ENCODE measurements around the gene CNGB1. TPM values are rescaled to one million over a fixed set of nuclear protein-coding genes. Genes with fewer than 3 reads are reported as not detected.

CNGB1 gene
- total RNA-seq, 1 experiment from 2014 or later: not detected

DNA sequence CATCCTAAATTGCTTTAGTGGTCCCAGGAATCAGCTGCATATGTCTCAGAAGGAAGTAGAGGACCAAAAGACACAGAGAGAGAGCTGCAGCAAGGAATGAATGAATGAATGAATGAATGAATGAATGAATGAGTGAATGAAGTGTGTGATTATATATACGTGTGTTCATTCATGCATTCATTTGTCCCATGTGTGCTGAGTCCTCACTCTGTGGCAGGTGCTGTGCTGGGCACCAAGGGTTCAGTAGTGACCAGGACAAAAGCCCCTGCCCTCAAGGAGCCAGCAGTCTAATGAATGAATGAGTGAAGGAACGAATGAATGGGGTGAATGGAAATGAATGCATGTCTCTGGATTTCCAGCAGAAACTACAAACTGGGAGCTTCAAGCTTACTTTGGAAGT, 9.4 kb downstream of the CNGB1 start:
- no peak overlapping the region for H3K27ac Mint-ChIP-seq
- H3K4me1 Mint-ChIP-seq: peaks cover 19% of the 10 kb centered on the region
- H3K27me3 Mint-ChIP-seq (ENCODE audit: low read depth): no peaks in the 10 kb centered on the region
- H3K4me3 Mint-ChIP-seq: no peak overlapping the region
- TF ChIP-seq FOXK1 (CRISPR knock-in tag; IDR thresholded peaks at IDR 0.05) (no peak), ZNF263 (CRISPR knock-in tag; IDR thresholded peaks at IDR 0.05; ENCODE audit: low read depth) (no peak)
- TF ChIP-seq, protein P1, sequence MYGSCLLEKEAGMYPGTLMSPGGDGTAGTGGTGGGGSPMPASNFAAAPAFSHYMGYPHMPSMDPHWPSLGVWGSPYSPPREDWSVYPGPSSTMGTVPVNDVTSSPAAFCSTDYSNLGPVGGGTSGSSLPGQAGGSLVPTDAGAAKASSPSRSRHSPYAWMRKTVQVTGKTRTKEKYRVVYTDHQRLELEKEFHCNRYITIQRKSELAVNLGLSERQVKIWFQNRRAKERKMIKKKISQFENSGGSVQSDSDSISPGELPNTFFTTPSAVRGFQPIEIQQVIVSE (CRISPR knock-in tag; IDR thresholded peaks at IDR 0.05; ENCODE audit: borderline replicate concordance): no peak
- TF ChIP-seq, protein P2, sequence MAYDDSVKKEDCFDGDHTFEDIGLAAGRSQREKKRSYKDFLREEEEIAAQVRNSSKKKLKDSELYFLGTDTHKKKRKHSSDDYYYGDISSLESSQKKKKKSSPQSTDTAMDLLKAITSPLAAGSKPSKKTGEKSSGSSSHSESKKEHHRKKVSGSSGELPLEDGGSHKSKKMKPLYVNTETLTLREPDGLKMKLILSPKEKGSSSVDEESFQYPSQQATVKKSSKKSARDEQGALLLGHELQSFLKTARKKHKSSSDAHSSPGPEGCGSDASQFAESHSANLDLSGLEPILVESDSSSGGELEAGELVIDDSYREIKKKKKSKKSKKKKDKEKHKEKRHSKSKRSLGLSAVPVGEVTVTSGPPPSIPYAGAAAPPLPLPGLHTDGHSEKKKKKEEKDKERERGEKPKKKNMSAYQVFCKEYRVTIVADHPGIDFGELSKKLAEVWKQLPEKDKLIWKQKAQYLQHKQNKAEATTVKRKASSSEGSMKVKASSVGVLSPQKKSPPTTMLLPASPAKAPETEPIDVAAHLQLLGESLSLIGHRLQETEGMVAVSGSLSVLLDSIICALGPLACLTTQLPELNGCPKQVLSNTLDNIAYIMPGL (CRISPR knock-in tag; IDR thresholded peaks at IDR 0.05): no peak
- TF ChIP-seq, protein P3, sequence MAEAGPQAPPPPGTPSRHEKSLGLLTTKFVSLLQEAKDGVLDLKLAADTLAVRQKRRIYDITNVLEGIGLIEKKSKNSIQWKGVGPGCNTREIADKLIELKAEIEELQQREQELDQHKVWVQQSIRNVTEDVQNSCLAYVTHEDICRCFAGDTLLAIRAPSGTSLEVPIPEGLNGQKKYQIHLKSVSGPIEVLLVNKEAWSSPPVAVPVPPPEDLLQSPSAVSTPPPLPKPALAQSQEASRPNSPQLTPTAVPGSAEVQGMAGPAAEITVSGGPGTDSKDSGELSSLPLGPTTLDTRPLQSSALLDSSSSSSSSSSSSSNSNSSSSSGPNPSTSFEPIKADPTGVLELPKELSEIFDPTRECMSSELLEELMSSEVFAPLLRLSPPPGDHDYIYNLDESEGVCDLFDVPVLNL (CRISPR knock-in tag; IDR thresholded peaks at IDR 0.05; ENCODE audit: borderline replicate concordance, low read depth): no peak
- ChIA-PET CTCF (no interaction called here), POLR2A (no interaction called here)
- no peaks in the 10 kb centered on the region for H3K36me3 Mint-ChIP-seq
- ATAC-seq (no peak), DNase-seq (ENCODE audit: low spot score) (no peak)
- H3K9me3 Mint-ChIP-seq: no peaks in the 10 kb centered on the region

DNA sequence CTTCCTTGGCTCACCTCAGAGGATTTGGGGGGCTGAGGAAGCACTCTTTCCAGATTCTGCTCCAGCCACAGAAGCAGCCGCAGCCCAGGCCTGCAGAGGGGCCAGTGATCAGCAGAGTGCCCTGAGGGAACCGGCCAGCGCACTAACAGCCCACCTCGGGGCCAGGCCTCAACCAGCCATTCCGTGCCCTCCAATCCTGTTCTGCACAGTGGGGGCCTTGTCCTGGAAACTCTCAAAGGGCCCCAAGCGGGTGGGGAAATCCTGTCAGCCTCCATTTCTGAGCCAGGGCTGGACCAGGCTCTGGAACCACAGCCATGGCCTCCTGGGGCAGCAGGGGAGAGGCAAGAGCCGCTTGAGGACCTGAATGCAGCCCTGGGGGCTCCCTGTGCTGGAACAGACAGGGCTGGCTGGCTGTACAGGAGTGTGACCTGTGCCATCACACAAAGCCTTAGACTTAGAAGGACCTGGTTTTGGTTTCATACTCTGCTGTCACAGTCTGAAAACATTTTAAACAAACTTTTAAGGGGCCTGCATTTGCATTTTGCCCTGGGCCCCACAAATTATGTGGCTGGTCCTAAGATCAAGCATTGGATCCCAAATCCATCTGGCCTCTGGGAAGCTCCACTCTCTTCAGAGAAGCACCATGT, 10.0 kb downstream of the CNGB1 start:
- Mint-ChIP-seq H3K36me3 (no peaks in the 10 kb centered on the region), H3K9me3 (no peaks in the 10 kb centered on the region), H3K4me1 (peaks cover 19% of the 10 kb centered on the region), H3K27ac (no peak overlapping the region), H3K27me3 (ENCODE audit: low read depth) (no peaks in the 10 kb centered on the region), H3K4me3 (no peak overlapping the region)
- CTCF ChIA-PET: interaction anchor here (0.5 kb wide), 1 partner anchor 67 kb away, joined by 5 read pairs; no protein-coding TSS in a partner anchor
- DNase-seq (ENCODE audit: low spot score) (no peak), ATAC-seq (no peak)
- TF ChIP-seq SMAD3 (CRISPR knock-in tag; IDR thresholded peaks at IDR 0.05; ENCODE audit: borderline replicate concordance) (no peak), CBFB (CRISPR knock-in tag; IDR thresholded peaks at IDR 0.05; ENCODE audit: low read depth) (no peak), ZNF263 (CRISPR knock-in tag; IDR thresholded peaks at IDR 0.05; ENCODE audit: low read depth) (no peak), CREB1 (CRISPR knock-in tag; IDR thresholded peaks at IDR 0.05) (no peak), ESRRA (CRISPR knock-in tag; IDR thresholded peaks at IDR 0.05; ENCODE audit: borderline replicate concordance) (no peak), ATF1 (CRISPR knock-in tag; IDR thresholded peaks at IDR 0.05) (no peak)
- TF ChIP-seq, protein P4, sequence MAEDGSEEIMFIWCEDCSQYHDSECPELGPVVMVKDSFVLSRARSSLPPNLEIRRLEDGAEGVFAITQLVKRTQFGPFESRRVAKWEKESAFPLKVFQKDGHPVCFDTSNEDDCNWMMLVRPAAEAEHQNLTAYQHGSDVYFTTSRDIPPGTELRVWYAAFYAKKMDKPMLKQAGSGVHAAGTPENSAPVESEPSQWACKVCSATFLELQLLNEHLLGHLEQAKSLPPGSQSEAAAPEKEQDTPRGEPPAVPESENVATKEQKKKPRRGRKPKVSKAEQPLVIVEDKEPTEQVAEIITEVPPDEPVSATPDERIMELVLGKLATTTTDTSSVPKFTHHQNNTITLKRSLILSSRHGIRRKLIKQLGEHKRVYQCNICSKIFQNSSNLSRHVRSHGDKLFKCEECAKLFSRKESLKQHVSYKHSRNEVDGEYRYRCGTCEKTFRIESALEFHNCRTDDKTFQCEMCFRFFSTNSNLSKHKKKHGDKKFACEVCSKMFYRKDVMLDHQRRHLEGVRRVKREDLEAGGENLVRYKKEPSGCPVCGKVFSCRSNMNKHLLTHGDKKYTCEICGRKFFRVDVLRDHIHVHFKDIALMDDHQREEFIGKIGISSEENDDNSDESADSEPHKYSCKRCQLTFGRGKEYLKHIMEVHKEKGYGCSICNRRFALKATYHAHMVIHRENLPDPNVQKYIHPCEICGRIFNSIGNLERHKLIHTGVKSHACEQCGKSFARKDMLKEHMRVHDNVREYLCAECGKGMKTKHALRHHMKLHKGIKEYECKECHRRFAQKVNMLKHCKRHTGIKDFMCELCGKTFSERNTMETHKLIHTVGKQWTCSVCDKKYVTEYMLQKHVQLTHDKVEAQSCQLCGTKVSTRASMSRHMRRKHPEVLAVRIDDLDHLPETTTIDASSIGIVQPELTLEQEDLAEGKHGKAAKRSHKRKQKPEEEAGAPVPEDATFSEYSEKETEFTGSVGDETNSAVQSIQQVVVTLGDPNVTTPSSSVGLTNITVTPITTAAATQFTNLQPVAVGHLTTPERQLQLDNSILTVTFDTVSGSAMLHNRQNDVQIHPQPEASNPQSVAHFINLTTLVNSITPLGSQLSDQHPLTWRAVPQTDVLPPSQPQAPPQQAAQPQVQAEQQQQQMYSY (CRISPR knock-in tag; IDR thresholded peaks at IDR 0.05): no peak
- TF ChIP-seq, protein P5, sequence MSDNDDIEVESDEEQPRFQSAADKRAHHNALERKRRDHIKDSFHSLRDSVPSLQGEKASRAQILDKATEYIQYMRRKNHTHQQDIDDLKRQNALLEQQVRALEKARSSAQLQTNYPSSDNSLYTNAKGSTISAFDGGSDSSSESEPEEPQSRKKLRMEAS (CRISPR knock-in tag; IDR thresholded peaks at IDR 0.05): no peak
- TF ChIP-seq, protein P6, sequence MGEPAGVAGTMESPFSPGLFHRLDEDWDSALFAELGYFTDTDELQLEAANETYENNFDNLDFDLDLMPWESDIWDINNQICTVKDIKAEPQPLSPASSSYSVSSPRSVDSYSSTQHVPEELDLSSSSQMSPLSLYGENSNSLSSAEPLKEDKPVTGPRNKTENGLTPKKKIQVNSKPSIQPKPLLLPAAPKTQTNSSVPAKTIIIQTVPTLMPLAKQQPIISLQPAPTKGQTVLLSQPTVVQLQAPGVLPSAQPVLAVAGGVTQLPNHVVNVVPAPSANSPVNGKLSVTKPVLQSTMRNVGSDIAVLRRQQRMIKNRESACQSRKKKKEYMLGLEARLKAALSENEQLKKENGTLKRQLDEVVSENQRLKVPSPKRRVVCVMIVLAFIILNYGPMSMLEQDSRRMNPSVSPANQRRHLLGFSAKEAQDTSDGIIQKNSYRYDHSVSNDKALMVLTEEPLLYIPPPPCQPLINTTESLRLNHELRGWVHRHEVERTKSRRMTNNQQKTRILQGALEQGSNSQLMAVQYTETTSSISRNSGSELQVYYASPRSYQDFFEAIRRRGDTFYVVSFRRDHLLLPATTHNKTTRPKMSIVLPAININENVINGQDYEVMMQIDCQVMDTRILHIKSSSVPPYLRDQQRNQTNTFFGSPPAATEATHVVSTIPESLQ (CRISPR knock-in tag; IDR thresholded peaks at IDR 0.05): no peak
- TF ChIP-seq, protein P7, sequence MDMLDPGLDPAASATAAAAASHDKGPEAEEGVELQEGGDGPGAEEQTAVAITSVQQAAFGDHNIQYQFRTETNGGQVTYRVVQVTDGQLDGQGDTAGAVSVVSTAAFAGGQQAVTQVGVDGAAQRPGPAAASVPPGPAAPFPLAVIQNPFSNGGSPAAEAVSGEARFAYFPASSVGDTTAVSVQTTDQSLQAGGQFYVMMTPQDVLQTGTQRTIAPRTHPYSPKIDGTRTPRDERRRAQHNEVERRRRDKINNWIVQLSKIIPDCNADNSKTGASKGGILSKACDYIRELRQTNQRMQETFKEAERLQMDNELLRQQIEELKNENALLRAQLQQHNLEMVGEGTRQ (CRISPR knock-in tag; IDR thresholded peaks at IDR 0.05): no peak
- TF ChIP-seq, protein P8, sequence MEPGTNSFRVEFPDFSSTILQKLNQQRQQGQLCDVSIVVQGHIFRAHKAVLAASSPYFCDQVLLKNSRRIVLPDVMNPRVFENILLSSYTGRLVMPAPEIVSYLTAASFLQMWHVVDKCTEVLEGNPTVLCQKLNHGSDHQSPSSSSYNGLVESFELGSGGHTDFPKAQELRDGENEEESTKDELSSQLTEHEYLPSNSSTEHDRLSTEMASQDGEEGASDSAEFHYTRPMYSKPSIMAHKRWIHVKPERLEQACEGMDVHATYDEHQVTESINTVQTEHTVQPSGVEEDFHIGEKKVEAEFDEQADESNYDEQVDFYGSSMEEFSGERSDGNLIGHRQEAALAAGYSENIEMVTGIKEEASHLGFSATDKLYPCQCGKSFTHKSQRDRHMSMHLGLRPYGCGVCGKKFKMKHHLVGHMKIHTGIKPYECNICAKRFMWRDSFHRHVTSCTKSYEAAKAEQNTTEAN (CRISPR knock-in tag; IDR thresholded peaks at IDR 0.05): no peak
- TF ChIP-seq, protein P9, sequence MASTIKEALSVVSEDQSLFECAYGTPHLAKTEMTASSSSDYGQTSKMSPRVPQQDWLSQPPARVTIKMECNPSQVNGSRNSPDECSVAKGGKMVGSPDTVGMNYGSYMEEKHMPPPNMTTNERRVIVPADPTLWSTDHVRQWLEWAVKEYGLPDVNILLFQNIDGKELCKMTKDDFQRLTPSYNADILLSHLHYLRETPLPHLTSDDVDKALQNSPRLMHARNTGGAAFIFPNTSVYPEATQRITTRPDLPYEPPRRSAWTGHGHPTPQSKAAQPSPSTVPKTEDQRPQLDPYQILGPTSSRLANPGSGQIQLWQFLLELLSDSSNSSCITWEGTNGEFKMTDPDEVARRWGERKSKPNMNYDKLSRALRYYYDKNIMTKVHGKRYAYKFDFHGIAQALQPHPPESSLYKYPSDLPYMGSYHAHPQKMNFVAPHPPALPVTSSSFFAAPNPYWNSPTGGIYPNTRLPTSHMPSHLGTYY (CRISPR knock-in tag; IDR thresholded peaks at IDR 0.05): no peak
- POLR2A ChIA-PET: no interaction called here

All from WTC11 (cell line).